Dedifferentiated amniotic fluid mesenchymal stem cell (primary cell): ENCODE results near the gene STMND1.

Experiments
- DNase-seq: peaks from one replicate; pipeline ENCODE4 v3.0.0-alpha.2; 2016; ENCODE audit errors: extremely low spot score

Gene STMND1

GRCh38 chr6:17098538-17098937 lies 3.3 kb upstream of the STMND1 start:
- DNase-seq, result no peak

DNA sequence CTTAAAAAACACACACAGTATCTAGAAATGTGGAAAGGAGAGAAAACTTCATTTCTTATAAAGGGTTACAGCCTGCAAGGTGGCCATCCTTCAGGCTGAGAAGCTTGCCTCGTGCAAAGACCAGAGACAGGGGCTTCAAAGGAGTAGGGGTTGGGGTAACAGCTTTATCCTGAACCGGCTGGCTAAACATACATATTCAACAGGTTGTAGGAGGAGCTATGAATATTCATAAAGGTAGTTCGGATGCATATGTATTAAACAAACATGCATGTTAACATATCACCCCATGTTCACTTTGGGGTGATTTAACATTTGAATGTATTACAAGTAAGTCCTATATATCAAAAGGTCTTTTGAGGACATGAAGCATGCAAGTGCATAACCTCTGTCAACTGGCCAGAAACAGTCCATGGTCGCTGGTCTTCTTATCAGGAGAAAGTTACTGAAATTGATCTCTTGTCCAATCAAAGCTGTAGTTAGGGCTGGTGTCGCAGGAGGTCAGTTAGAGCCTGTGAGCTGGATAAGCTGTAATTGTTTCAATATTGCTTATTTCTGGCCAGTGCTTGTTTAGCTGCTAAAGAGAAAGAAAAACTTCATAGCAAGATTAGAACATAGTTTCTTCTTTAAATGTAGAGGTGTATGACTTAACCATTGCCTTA lies 2.3 kb upstream of the STMND1 start:
- DNase-seq, result no peak

GRCh38 chr6:17100806-17101205 lies 1.0 kb upstream of the STMND1 start:
- DNase-seq, result no peak

GRCh38 chr6:17102258-17102870 lies 514 bp downstream of the STMND1 start:
- no peak for DNase-seq

DNA sequence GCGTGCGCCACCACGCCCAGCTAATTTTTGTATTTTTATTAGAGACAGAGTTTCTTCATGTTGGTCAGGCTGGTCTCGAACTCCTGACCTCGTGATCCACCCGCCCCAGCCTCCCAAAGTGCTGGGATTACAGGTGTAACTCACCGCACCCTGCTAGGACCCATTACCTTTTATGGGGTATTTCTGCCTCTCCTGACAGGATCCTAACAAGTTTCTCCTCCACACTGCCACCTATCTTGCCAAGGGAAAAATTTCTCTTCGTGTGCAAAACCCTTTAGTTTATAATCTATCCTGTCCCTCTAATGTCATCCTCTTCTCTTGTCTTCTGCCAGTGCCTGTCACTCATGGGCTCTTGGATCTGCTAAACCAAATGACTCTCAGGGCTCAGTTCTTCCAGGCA lies 1.9 kb downstream of the STMND1 start:
- DNase-seq, result no peak

DNA sequence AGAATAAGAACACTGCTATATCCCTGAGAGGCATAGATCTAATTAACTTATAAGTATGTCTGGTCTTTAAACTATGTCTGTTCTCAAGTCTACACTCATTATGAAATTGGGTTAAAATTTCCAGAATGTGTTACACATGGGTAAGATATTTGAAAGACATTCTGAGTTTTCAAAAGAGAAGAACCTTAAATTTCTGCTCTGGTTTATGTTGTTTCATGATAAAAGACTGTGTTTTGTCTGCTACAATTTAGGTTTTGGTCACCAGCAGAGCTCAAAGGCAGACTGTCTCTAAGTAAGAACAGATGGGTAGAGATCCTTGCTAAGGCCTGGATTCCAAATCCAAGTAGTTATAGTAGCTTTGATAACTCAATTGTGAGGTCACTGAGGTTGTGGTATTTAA lies 6.0 kb downstream of the STMND1 start:
- peak; percentile 36 for DNase-seq

- DNase-seq, result peak; percentile 89
These were observed 13.6 kb downstream of the STMND1 start for GRCh38 chr6:17115251-17116116.

DNA sequence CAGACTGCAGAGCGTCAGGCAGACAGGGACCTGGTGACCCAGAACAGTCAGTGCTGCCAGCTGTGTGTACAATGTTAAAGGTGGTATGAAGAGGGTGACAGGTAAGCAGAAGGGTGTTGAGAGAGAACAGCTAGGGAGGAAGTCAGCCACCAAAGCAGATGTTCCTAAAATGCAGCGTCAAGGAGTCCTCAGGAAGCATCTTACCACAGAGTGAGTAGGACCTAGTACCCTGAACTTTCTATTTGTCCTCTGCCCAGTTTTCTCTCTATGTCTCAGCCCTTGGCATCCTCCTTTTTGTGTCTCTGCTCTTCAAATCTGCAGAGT lies 14.2 kb downstream of the STMND1 start:
- DNase-seq, result no peak

GRCh38 chr6:17120019-17120418 lies 18.2 kb downstream of the STMND1 start:
- DNase-seq, result no peak

DNA sequence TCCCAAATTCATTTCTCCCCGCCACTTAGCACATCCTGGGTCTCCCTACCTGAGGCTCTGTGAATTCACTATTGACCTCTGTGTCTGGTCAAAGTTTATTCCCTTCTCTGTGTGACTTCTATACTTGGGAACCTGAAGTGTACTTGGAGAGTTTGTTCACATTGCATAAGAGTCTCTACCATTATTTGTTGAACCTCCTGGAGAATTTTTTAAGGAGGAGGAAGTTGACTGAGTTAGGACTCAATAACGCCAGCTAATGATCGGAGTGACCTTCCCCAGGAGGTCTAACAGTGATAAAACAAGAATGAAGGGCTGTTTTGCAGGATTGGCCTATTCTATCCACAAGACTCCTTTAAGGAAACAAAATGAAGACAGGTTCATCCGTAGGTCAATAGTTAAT lies 23.6 kb downstream of the STMND1 start:
- no peak for DNase-seq

DNA sequence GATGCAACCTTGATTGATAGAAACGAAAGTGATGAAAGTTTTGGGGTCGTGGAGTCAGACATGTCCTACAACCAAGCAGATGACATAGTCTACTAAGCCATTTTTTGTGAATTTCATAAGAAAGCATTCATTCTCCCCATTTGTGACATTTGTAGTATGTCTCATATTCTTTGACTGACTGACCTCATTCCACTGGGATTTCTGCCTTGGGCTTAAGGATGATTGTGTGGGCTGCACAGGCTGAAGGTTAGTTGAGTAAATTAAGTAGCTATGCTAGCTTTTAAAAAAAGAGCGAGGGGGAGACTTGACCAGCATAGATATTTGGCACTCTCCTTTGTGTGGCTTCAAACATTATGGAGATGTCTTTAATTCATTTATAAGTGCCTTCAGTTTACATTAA lies 28.9 kb downstream of the STMND1 start:
- peak; percentile 44 for DNase-seq

DNA sequence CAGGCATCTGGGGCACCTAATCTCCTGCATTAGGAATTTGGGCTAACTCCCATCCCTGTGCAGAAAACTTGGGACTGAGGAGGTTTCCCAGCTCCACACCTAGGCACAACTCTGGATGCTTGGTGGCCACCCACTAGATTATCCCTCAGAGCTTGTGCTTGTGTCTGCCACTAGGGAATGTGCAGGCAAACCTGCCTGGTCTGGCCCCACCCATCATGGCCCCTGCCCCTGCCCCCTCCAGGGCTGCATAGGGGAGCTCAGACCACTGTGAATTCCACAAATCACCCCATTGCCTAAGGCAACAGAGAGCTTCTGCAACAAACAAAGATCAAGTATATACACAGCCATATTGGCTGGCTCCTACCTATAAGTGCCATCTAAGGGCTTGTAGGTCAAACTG lies 31.1 kb downstream of the STMND1 start:
- DNase-seq, result no peak

- DNase-seq, result no peak
These were observed 36.2 kb downstream of the STMND1 start for GRCh38 chr6:17138033-17138432.

- DNase-seq, result no peak
These were observed 42.2 kb downstream of the STMND1 start for GRCh38 chr6:17144016-17144415.

DNA sequence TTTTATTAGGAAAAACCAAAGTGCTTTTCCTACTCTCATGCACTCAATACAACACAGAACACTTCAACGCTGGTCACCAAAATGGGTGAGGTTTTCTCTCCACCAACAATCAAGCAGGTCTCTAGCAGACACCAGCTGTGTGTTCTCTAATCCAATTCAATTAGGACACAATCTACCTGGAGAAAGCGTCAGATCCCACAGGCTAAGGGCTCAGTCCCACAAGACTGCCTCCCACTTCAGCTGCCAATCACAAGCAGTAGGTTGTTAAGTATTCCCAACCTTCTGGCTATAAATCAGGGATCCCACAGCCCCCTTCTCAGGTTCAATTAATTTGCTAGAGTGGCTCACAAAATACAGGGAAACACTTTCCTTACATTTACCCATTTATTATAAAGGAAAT lies 47.7 kb downstream of the STMND1 start:
- DNase-seq, result no peak

GRCh38 chr6:17150096-17150495 lies 48.2 kb downstream of the STMND1 start:
- no peak for DNase-seq

DNA sequence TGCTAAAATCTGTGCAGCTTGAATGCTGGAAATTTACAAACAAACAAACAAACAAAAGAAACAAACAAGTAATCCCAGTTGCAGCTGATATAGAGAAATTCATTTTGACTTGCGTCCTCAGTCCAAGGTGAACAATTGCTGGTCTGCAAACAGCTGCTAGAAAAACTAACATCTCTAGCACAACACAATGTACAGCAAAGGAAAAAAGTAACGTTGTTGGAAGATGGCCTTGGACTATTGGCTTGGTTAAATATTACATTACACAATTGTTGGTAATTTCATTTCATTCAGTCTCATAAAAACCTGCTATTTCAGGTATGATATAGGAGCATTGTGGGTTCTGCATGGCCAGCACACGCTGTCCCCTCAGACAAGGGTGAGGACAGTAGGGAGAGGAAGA lies 50.0 kb downstream of the STMND1 start:
- DNase-seq, result no peak

DNA sequence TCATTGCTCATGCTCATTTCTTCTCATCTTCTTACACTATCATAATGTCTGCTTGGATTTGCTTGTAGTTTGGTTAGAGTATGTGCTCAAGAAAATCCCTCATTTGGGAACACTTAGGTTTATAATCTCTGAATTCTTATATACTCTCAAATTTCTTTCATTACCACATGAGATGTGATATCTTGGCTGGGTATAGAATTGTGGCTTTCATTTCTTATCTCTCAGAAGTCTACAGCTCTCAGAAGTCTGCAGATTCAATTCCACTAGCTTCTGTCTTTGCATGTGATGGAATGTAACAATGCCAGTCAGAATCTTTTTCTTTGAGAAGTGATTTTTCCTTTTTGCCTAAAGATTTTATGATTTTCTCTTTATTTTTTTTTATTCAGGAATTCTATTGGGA lies 50.9 kb downstream of the STMND1 start:
- no peak for DNase-seq

GRCh38 chr6:17156112-17156921 lies 54.5 kb downstream of the STMND1 start:
- DNase-seq, result peak; percentile 84

- no peak for DNase-seq
These were observed 55.1 kb downstream of the STMND1 start for GRCh38 chr6:17156966-17157365.

- DNase-seq, result no peak
These were observed 55.8 kb downstream of the STMND1 start for GRCh38 chr6:17157617-17158016.

DNA sequence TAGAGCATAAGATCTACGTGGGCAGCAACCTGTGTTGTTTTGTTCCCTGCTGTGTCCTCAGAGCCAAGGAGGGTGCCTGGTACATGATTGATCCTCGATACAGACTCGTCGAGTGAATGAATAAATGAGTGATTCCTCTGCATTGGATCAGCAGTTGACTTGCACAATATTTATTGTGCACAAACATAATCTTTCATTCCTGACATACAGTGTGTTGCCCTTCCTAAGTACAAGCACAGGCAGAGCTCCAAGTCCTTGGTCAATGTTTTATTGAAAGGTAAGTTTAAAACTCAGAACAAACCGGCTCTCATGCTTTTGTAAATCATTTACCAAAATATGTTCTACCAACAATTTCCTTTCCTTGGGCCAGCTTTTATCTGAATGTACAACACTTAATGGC lies 57.4 kb downstream of the STMND1 start:
- DNase-seq, result no peak
